HepG2 (cell line): ENCODE measurements around the gene EPB41. TPM values are rescaled to one million over a fixed set of nuclear protein-coding genes. Genes with fewer than 3 reads are reported as not detected.

Source experiments
- ATAC-seq: fragments of 200-7000 bp; cut with Tn5 transposase; 3 replicates; pipeline ENCODE4 v1.9.1; 2020; ENCODE audit warnings: mild to moderate bottlenecking, moderate library complexity
- BruUV-seq: library from RNA; stranded (reverse); fragments of 400-500 nt; replicated peaks from 2 replicates; lab custom pipeline; 2021; lab: Mats Ljungman, UMichigan
- CTCF ChIA-PET: fragments of 300-600 bp; formaldehyde crosslinking; extraction: SDS; loops from one replicate; lab custom pipeline; 2021; ENCODE audit warnings: low total read pairs, inconsistent platforms, low intra/inter-chr PET ratio; lab: Yijun Ruan, JAX
- POLR2A ChIA-PET: fragments of 350-600 bp; sonication (Branson Sonifier 250); formaldehyde crosslinking; loops from one replicate; lab custom pipeline; 2020; ENCODE audit warnings: antibody characterized with exemption, inconsistent platforms; lab: Yijun Ruan, JAX
- DNase-seq: peaks from one replicate; pipeline ENCODE4 v3.0.0-alpha.2; 2015; ENCODE audit warnings: low spot score
- FAIRE-seq: peaks from 3 replicates; lab custom pipeline; 2011; peaks lifted over from hg19 to GRCh38; lab: Jason Lieb, UNC
- H2AFZ ChIP-seq: one replicate; pipeline ENCODE4 v1.6.1; 2011; ENCODE audit warnings: low read length, inconsistent platforms
- H3K27ac ChIP-seq: fragments of 300-600 bp; 3 replicates; pipeline ENCODE4 v1.8.0; 2011; ENCODE audit warnings: mixed run types, mild to moderate bottlenecking, mixed read lengths, low read length, inconsistent platforms; ENCODE audit not compliant: insufficient read depth; ENCODE audit errors: extremely low read length
- H3K27me3 ChIP-seq, 2 experiments: fragments of 200-600 bp in 1 of 2; 2 replicates in 1 of 2; 3 replicates in 1 of 2; pipeline versions ENCODE4 v1.6.0 to v1.8.0; 2011; ENCODE audit warnings: low read length in 2 of 2, mild to moderate bottlenecking in 2 of 2, moderate library complexity in 2 of 2, inconsistent platforms in 1 of 2; ENCODE audit not compliant: insufficient read depth in 2 of 2, control insufficient read depth in 1 of 2
- H3K36me3 ChIP-seq, 2 experiments: fragments of 200-600 bp in 1 of 2; replicated peaks in 1 of 2; 2 replicates in 1 of 2; 3 replicates in 1 of 2; pipeline versions ENCODE4 v1.5.1 to v1.8.0; 2011; ENCODE audit warnings: low read length in 2 of 2, inconsistent platforms in 1 of 2; ENCODE audit not compliant: insufficient read depth in 2 of 2, control insufficient read depth in 1 of 2
- H3K4me1 ChIP-seq: 2 replicates; pipeline ENCODE4 v1.5.1; 2012; ENCODE audit warnings: low read length, inconsistent platforms; ENCODE audit not compliant: insufficient read depth
- H3K4me2 ChIP-seq: 2 replicates; pipeline ENCODE4 v1.6.0; 2011; ENCODE audit warnings: low read depth, low read length, inconsistent platforms
- H3K4me3 ChIP-seq, 3 experiments: fragments of 200-600 bp in 1 of 3; sonication (generic), shearing (Covaris generic) in 1 of 3; replicated peaks in 1 of 3; 2 replicates each; pipeline ENCODE4 v1.5.1; 2011 to 2016; ENCODE audit warnings: low read length in 3 of 3, inconsistent platforms in 2 of 3, low read depth in 2 of 3, mild to moderate bottlenecking in 2 of 3, control low read depth in 1 of 3, mixed read lengths in 1 of 3; ENCODE audit not compliant: insufficient read depth in 1 of 3
- H3K79me2 ChIP-seq: one replicate; pipeline ENCODE4 v1.6.1; 2011; ENCODE audit warnings: low read length, inconsistent platforms; ENCODE audit not compliant: insufficient read depth
- H3K9ac ChIP-seq: 2 replicates; pipeline ENCODE4 v1.6.0; 2011; ENCODE audit warnings: mild to moderate bottlenecking, low read depth, low read length, inconsistent platforms; ENCODE audit not compliant: insufficient read depth
- H3K9me3 ChIP-seq: 2 replicates; pipeline ENCODE4 v1.5.1; 2012; ENCODE audit warnings: mild to moderate bottlenecking, low read length
- H4K20me1 ChIP-seq: 2 replicates; pipeline ENCODE4 v1.6.0; 2011; ENCODE audit warnings: inconsistent platforms, mild to moderate bottlenecking, low read length, moderate library complexity; ENCODE audit not compliant: insufficient read depth
- AGO2 ChIP-seq: fragments of 200-400 bp; formaldehyde crosslinking; optimal IDR thresholded peaks from 2 replicates; pipeline ENCODE3; 2017; ENCODE audit warnings: mild to moderate bottlenecking, low read depth, low read length, moderate library complexity
- EP300 ChIP-seq, 3 experiments: sonication (generic) in 1 of 3; formaldehyde crosslinking in 1 of 3; IDR thresholded peaks; 2 replicates each; pipeline versions ENCODE4 v1.5.1 to v1.6.1; 2011 to 2020; ENCODE audit warnings: low read depth in 2 of 3, low read length in 2 of 3, borderline replicate concordance in 1 of 3, improper control_type of control experiment in 1 of 3, mild to moderate bottlenecking in 1 of 3, missing genetic modification reagents in 1 of 3, moderate library complexity in 1 of 3
- MLLT10 ChIP-seq: sonication (generic); formaldehyde crosslinking; IDR thresholded peaks from 2 replicates; pipeline ENCODE4 v1.4.0; 2020; ENCODE audit warnings: missing genetic modification reagents
- NPAS2 ChIP-seq: sonication (generic); formaldehyde crosslinking; IDR thresholded peaks from 2 replicates; pipeline ENCODE4 v1.8.0; 2022; ENCODE audit warnings: mild to moderate bottlenecking, missing genetic modification reagents, borderline replicate concordance
- NR2F1 ChIP-seq, 2 experiments: fragments of 450-650 bp in 1 of 2; formaldehyde crosslinking in 1 of 2; IDR thresholded peaks; 2 replicates each; pipeline versions ENCODE4 v1.5.0 to v1.6.1; 2016 to 2020; ENCODE audit warnings: mild to moderate bottlenecking in 1 of 2, missing compliant biosample characterization in 1 of 2, missing genetic modification reagents in 1 of 2, moderate library complexity in 1 of 2
- PPARG ChIP-seq: conservative IDR thresholded peaks from 2 replicates; pipeline ENCODE4 v1.6.1; 2016; ENCODE audit warnings: missing biosample characterization, missing genetic modification reagents
- TAF1 ChIP-seq: sonication (generic); formaldehyde crosslinking; IDR thresholded peaks from 2 replicates; pipeline ENCODE4 v1.4.0; 2020; ENCODE audit warnings: missing genetic modification reagents
- ZNF749 ChIP-seq: sonication (generic); formaldehyde crosslinking; IDR thresholded peaks from 2 replicates; pipeline ENCODE4 v1.8.0; 2022; ENCODE audit warnings: mild to moderate bottlenecking, missing genetic modification reagents, moderate library complexity, borderline replicate concordance
- WGBS: methylation state at CpG from one replicate; pipeline ENCODE4 v1.1.6; 2017; ENCODE audit warnings: low lambda C conversion rate; 5-methylcytosine and 5-hydroxymethylcytosine counted together
- in situ Hi-C: cut with HindIII; loops from 2 replicates; pipeline ENCODE4 v1.10.0; 2017; ENCODE audit warnings: low pct_unique_long_range_greater_than_20kb; ENCODE audit not compliant: extremely low pct_ligation_motif_present
- intact Hi-C: fragments of 100-400 bp; cut with micrococcal nuclease; formaldehyde crosslinking; loops from one replicate; pipeline ENCODE4 v1.10.0; 2022; ENCODE audit not compliant: unreplicated experiment
- polyA plus RNA-seq, 8 experiments: library from polyadenylated mRNA; depleted of rRNA in 3 of 8; stranded (reverse) in 7 of 8; unstranded in 1 of 8; fragments of >200 nt; fragmentation: Illumina TruSeq in 4 of 8; extraction: Trizol in 4 of 8; gene quantifications; 2 replicates each; pipeline versions ENCODE4 v1.2.1 to v1.2.3, GENCODE V29; 2011 to 2016; ENCODE audit warnings: low read depth in 4 of 8, missing spikeins in 1 of 8, mixed read lengths in 1 of 8; ENCODE audit not compliant: insufficient read depth in 1 of 8
- total RNA-seq, 5 experiments: library from RNA; depleted of rRNA; stranded (reverse); fragments of >200 nt; fragmentation: Illumina TruSeq; extraction: Trizol; gene quantifications; 2 replicates each; pipeline ENCODE4 v1.2.3, GENCODE V29; 2016; ENCODE audit warnings: low read depth in 1 of 5
- TF ChIP-seq, protein P1 (sequence below): sonication (generic); formaldehyde crosslinking; IDR thresholded peaks from 2 replicates; pipeline ENCODE4 v1.5.0; 2020; ENCODE audit warnings: missing genetic modification reagents
- TF ChIP-seq, protein P2 (sequence below): fragments of 450-650 bp; IDR thresholded peaks from 2 replicates; pipeline ENCODE4 v1.6.1; 2016

EPB41 gene
- total and polyA plus RNA-seq, 2 of the 13 experiments (the other 11 are each of a cell fraction or from before 2014, with no cell fraction given): 34.5 to 46.7 TPM

DNA sequence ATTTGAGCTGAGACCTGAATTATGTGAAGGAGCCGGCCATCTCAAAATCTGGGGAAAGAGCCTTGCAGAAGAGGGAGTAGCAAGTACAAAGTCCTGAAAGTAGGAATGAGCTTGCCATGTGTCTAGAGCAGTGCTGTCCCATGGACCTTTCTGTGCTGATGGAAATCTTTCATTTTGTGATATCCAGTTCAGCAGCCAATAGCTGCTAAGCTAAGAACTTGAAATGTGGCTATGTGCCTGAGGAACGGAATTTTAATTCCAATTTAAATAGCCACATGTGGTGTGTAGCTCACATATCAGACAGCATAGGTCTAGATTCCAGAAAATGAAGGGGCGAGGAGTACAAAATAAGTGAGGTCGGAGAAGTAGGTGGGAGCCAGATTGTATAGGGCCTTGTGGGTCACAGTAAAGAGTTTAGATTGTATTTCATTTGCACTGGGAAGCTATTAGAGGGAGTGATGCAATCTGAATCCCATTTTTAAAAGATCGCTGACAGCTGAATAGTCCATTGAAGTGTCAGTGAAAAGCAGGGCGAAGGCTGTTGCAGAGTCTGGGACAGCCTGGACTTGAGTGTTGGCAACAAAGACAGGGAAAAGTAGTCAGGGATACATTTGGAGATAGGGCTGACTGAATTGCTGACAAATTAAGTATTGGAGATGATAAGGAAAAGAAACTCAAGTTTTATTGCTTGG lies 129.1 kb downstream of the EPB41 start:
- DNase-seq (no peak), FAIRE-seq (no peak), ATAC-seq (no peak)
- Histone ChIP-seq H3K4me2 (no peak overlapping the region), H2AFZ (no peak overlapping the region), H3K27me3 (no peaks in the 10 kb centered on the region), H4K20me1 (no peaks in the 10 kb centered on the region), H3K9me3 (no peaks in the 10 kb centered on the region), H3K79me2 (no peaks in the 10 kb centered on the region), H3K9ac (no peak overlapping the region), H3K4me3 (no peak overlapping the region), H3K27ac (no peak overlapping the region), H3K36me3 (peaks cover 1 to 17% of the 10 kb centered on the region in 2 experiments; a peak in 4 of 5 replicates), H3K4me1 (no peaks in the 10 kb centered on the region)
- intact Hi-C loops (no loop called here), in situ Hi-C loops (loop anchor here (25.0 kb wide), 1 partner anchor 256 kb away; no protein-coding TSS in a partner anchor)
- no peak for TF ChIP-seq NPAS2 (CRISPR knock-in tag)
- TF ChIP-seq MLLT10 (CRISPR knock-in tag): no peak
- TF ChIP-seq TAF1 (CRISPR knock-in tag): no peak
- no peak for TF ChIP-seq AGO2
- no peak for TF ChIP-seq ZNF749 (CRISPR knock-in tag)
- no peak for TF ChIP-seq NR2F1 (CRISPR knock-in tag; IDR thresholded peaks at IDR 0.05)
- TF ChIP-seq, protein P1, sequence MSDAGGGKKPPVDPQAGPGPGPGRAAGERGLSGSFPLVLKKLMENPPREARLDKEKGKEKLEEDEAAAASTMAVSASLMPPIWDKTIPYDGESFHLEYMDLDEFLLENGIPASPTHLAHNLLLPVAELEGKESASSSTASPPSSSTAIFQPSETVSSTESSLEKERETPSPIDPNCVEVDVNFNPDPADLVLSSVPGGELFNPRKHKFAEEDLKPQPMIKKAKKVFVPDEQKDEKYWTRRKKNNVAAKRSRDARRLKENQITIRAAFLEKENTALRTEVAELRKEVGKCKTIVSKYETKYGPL (CRISPR knock-in tag): no peak
- TF ChIP-seq, protein P2, sequence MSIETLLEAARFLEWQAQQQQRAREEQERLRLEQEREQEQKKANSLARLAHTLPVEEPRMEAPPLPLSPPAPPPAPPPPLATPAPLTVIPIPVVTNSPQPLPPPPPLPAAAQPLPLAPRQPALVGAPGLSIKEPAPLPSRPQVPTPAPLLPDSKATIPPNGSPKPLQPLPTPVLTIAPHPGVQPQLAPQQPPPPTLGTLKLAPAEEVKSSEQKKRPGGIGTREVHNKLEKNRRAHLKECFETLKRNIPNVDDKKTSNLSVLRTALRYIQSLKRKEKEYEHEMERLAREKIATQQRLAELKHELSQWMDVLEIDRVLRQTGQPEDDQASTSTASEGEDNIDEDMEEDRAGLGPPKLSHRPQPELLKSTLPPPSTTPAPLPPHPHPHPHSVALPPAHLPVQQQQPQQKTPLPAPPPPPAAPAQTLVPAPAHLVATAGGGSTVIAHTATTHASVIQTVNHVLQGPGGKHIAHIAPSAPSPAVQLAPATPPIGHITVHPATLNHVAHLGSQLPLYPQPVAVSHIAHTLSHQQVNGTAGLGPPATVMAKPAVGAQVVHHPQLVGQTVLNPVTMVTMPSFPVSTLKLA: no peak
- no peak for TF ChIP-seq PPARG (CRISPR knock-in tag)
- no peak for TF ChIP-seq EP300 (IDR thresholded peaks at IDR 0.05; ENCODE audit: low read depth in 2 of 2, low read length in 2 of 2)
- TF ChIP-seq EP300 (CRISPR knock-in tag; IDR thresholded peaks at IDR 0.05; ENCODE audit: borderline replicate concordance): no peak
- 96% methylated on average over 6 of the region's 6 CpGs for WGBS
- CTCF ChIA-PET: no interaction called here
- POLR2A ChIA-PET: no interaction called here
- BruUV-seq: TSS peak; percentile 35
